Suprapubic skin (tissue), 4 donors: ENCODE results near the gene PARVB. TPM values are rescaled to one million over a fixed set of nuclear protein-coding genes. Genes with fewer than 3 reads are reported as not detected.

Source experiments
- DNase-seq, 2 donors: peaks; one replicate each; pipeline ENCODE4 v3.0.0-alpha.2; 2019; ENCODE audit warnings: low spot score in 2 of 2
- H3K27ac ChIP-seq: fragments of 200-600 bp; sonication (generic); one replicate; pipeline ENCODE4 v1.5.1; 2019
- H3K27me3 ChIP-seq: fragments of 200-600 bp; sonication (generic); one replicate; pipeline ENCODE4 v1.5.1; 2019
- H3K36me3 ChIP-seq: fragments of 200-600 bp; sonication (generic); one replicate; pipeline ENCODE4 v1.5.1; 2019
- H3K4me1 ChIP-seq: fragments of 200-600 bp; sonication (generic); one replicate; pipeline ENCODE4 v1.5.1; 2019
- H3K4me3 ChIP-seq: fragments of 200-600 bp; sonication (generic); one replicate; pipeline ENCODE4 v1.5.1; 2019; ENCODE audit warnings: mild to moderate bottlenecking
- H3K9me3 ChIP-seq: fragments of 200-600 bp; sonication (generic); one replicate; pipeline ENCODE4 v1.5.1; 2019
- CTCF ChIP-seq, 2 donors: fragments of 200-600 bp in 1 of 2; fragments of 450-650 bp in 1 of 2; sonication (generic) in 1 of 2; IDR thresholded peaks; one replicate each; pipeline ENCODE4 v1.5.1; 2016 to 2019; ENCODE audit warnings: antibody characterized with exemption in 2 of 2, mild to moderate bottlenecking in 1 of 2, moderate library complexity in 1 of 2
- EP300 ChIP-seq: sonication (generic); formaldehyde crosslinking; IDR thresholded peaks from one replicate; pipeline ENCODE4 v1.6.1; 2017; ENCODE audit warnings: antibody characterized with exemption
- POLR2A ChIP-seq, 2 donors: fragments of 450-650 bp; IDR thresholded peaks; one replicate each; pipeline ENCODE4 v1.6.1; 2017; ENCODE audit warnings: antibody characterized with exemption in 2 of 2, mild to moderate bottlenecking in 2 of 2, moderate library complexity in 2 of 2
- POLR2AphosphoS5 ChIP-seq, 3 donors: sonication (generic); formaldehyde crosslinking; IDR thresholded peaks; one replicate each; pipeline ENCODE4 v1.6.1; 2017; ENCODE audit warnings: antibody characterized with exemption in 3 of 3
- WGBS: methylation state at CpG from one replicate; pipeline ENCODE4 v1.1.5; 2018; 5-methylcytosine and 5-hydroxymethylcytosine counted together
- total RNA-seq, 4 donors: library from RNA; depleted of rRNA; stranded (reverse); fragments of >200 nt; gene quantifications; one replicate each; pipeline ENCODE4 v1.1.0, GENCODE V29; 2016

Gene PARVB
- total RNA-seq, 4 donors from 2014 or later = 9.7 to 17.8 (median 13.3) TPM

- Histone ChIP-seq H3K27me3 (no peaks in the 10 kb centered on the region), H3K4me1 (no peaks in the 10 kb centered on the region), H3K9me3 (peaks cover 3% of the 10 kb centered on the region), H3K4me3 (no peak overlapping the region), H3K27ac (no peak overlapping the region), H3K36me3 (peaks cover 7% of the 10 kb centered on the region)
- WGBS = 88% methylated on average over 8 of the region's 8 CpGs
- no peak for TF ChIP-seq POLR2AphosphoS5 (IDR thresholded peaks at IDR 0.05)
- no peak for TF ChIP-seq EP300
- no peak for TF ChIP-seq CTCF (IDR thresholded peaks at IDR 0.05)
- TF ChIP-seq POLR2A (IDR thresholded peaks at IDR 0.05) = no peak
- no peak for DNase-seq
Measured at GRCh38 chr22:44002997-44003396, 21.1 kb upstream of the PARVB start.

DNA sequence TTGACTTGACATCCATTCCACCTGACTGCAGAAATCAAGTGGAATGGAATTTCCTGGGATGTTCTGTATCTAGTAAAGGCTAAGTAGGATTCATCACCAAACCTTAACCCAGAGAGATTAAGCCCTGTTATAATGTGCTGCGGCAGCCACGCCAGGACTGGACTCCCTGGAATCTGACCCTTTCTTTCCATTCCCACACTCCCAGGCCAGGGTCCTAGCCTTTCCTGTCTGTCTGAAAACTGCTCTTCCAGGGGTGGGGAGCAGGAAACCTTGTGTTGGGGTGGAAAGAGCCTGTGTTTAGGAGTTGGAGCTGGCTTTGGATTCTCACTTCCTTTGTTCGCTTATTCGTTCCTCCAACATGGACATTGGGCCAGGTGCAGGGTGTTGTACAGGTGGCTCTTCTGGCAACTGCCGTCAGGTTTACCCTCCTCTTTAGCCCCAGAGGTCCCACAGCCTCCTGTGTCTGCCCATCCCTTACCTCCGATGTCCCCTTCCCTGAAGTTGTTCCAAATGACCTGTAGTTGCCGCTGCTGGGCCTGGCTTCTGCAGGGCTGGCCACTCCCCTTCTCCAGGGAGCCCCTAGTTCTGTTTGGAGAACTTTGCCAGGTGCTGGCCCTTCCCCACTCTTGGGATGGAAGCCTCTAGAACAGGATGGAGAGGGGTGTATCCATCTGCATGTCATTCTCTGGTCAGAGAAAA, 20.5 kb upstream of the PARVB start:
- no peaks in the 10 kb centered on the region for H3K27me3 ChIP-seq
- no peaks in the 10 kb centered on the region for H3K4me1 ChIP-seq
- WGBS = 92% methylated on average over 7 of the region's 7 CpGs
- no peak for DNase-seq
- peaks cover 2% of the 10 kb centered on the region for H3K36me3 ChIP-seq
- H3K9me3 ChIP-seq = peaks cover 3% of the 10 kb centered on the region
- no peak overlapping the region for H3K4me3 ChIP-seq
- H3K27ac ChIP-seq = no peak overlapping the region
- TF ChIP-seq POLR2A (IDR thresholded peaks at IDR 0.05) (no peak), EP300 (no peak), POLR2AphosphoS5 (IDR thresholded peaks at IDR 0.05) (no peak), CTCF (IDR thresholded peaks at IDR 0.05) (no peak)

DNA sequence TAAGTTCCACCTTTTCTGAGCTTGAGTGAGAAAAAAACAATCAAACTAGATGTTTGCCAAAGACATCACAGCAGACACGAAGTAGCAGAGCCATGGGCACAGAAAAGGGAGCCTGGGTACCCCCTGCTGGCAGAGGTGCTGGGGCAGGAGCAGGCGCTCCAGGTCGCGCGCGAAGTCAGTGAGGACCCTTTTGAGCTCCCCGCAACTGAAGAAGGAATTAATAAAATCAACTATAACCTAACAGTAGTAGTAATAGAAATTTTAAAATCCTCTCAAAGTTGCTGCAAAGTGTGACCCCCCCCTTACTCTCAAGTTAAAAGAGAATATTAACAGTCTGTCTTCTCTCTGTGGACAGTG, 20.0 kb upstream of the PARVB start:
- no peak for TF ChIP-seq EP300
- TF ChIP-seq POLR2A (IDR thresholded peaks at IDR 0.05) = no peak
- no peak for TF ChIP-seq CTCF (IDR thresholded peaks at IDR 0.05)
- TF ChIP-seq POLR2AphosphoS5 (IDR thresholded peaks at IDR 0.05) = no peak
- 90% methylated on average over 7 of the region's 7 CpGs for WGBS

GRCh38 chr22:44005524-44005923, 18.6 kb upstream of the PARVB start:
- Histone ChIP-seq H3K4me3 (no peak overlapping the region), H3K27me3 (no peaks in the 10 kb centered on the region), H3K4me1 (no peaks in the 10 kb centered on the region), H3K27ac (no peak overlapping the region), H3K36me3 (no peaks in the 10 kb centered on the region), H3K9me3 (peaks cover 3% of the 10 kb centered on the region)
- 93% methylated on average over 4 of the region's 4 CpGs for WGBS
- DNase-seq = no peak
- no peak for TF ChIP-seq POLR2A (IDR thresholded peaks at IDR 0.05)

More for the DNA sequence above, 20.0 kb upstream of the PARVB start:
- no peaks in the 10 kb centered on the region for H3K4me1 ChIP-seq
- H3K4me3 ChIP-seq = no peak overlapping the region
- H3K36me3 ChIP-seq = no peaks in the 10 kb centered on the region
- no peak overlapping the region for H3K27ac ChIP-seq
- no peaks in the 10 kb centered on the region for H3K27me3 ChIP-seq
- H3K9me3 ChIP-seq = peaks cover 3% of the 10 kb centered on the region
- no peak for DNase-seq

DNA sequence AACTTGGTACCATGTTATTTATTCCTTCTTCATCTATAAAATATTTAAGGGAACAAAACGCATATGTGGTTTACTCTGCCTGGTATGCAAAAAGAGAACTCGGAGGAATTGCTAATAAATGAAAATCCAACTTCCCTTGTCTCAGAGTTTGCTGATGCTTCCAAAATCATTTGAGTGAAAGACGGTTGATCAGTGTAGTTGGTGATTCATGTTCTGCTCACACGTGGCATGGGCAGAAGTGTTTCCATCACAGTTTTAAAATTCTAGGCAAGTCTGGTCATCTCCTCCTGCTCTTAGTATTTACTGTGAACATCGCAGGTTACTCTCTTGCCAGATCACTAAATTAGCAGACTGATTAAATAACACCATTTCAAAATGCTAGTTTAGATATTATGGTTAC, 11.9 kb upstream of the PARVB start:
- WGBS = 57% methylated on average over 5 of the region's 5 CpGs
- no peak for TF ChIP-seq CTCF (IDR thresholded peaks at IDR 0.05)
- no peak for TF ChIP-seq POLR2A (IDR thresholded peaks at IDR 0.05)
- TF ChIP-seq EP300 = no peak
- no peak for TF ChIP-seq POLR2AphosphoS5 (IDR thresholded peaks at IDR 0.05)
- no peaks in the 10 kb centered on the region for H3K36me3 ChIP-seq

GRCh38 chr22:44012591-44012990, 11.5 kb upstream of the PARVB start:
- no peaks in the 10 kb centered on the region for H3K9me3 ChIP-seq
- no peak for DNase-seq
- H3K4me3 ChIP-seq = no peak overlapping the region
- peaks cover 6% of the 10 kb centered on the region for H3K4me1 ChIP-seq
- 73% methylated on average over 7 of the region's 7 CpGs for WGBS
- no peaks in the 10 kb centered on the region for H3K36me3 ChIP-seq
- no peak overlapping the region for H3K27ac ChIP-seq
- no peak for TF ChIP-seq CTCF (IDR thresholded peaks at IDR 0.05)
- TF ChIP-seq EP300 = no peak
- no peak for TF ChIP-seq POLR2A (IDR thresholded peaks at IDR 0.05)
- no peak for TF ChIP-seq POLR2AphosphoS5 (IDR thresholded peaks at IDR 0.05)
- no peaks in the 10 kb centered on the region for H3K27me3 ChIP-seq

More for the DNA sequence above, 11.9 kb upstream of the PARVB start:
- peaks cover 6% of the 10 kb centered on the region for H3K4me1 ChIP-seq
- H3K4me3 ChIP-seq = no peak overlapping the region
- H3K27me3 ChIP-seq = no peaks in the 10 kb centered on the region
- no peaks in the 10 kb centered on the region for H3K9me3 ChIP-seq
- DNase-seq = no peak
- no peak overlapping the region for H3K27ac ChIP-seq
